Karpas-422 (cell line): ENCODE measurements around the gene OR51G2. TPM values are rescaled to one million over a fixed set of nuclear protein-coding genes. Genes with fewer than 3 reads are reported as not detected.

Experiments used
- total RNA-seq: library from RNA; depleted of rRNA; stranded (reverse); fragments of >200 nt; shearing (Covaris generic); gene quantifications from 2 replicates; pipeline ENCODE4 v1.2.3, GENCODE V29; 2014; ENCODE audit warnings: low replicate concordance; rRNA removed

Gene OR51G2
- total RNA-seq, 1 experiment from 2014 or later: not detected

Other genes with a start within 250 kb of the OR51G2 start
- gene OR51E2, start 221.5 kb downstream of the OR51G2 start, total RNA-seq: not detected in 2 replicates
- gene MMP26, start 214.6 kb downstream of the OR51G2 start, total RNA-seq: not detected in 2 replicates
- not detected in 2 replicates for gene OR51F1, start 149.4 kb downstream of the OR51G2 start, total RNA-seq
- gene OR52R1, start 115.0 kb downstream of the OR51G2 start, total RNA-seq: not detected in 2 replicates
- gene OR51F2, start 98.0 kb downstream of the OR51G2 start, total RNA-seq: not detected in 2 replicates
- not detected in 2 replicates for gene OR51S1, start 70.1 kb downstream of the OR51G2 start, total RNA-seq
- gene OR51T1, start 37.5 kb downstream of the OR51G2 start, total RNA-seq: not detected in 2 replicates
- not detected in 2 replicates for gene OR51A7, start 15.6 kb downstream of the OR51G2 start, total RNA-seq
- not detected in 2 replicates for gene OR51G1, start 5.0 kb upstream of the OR51G2 start, total RNA-seq
- not detected in 2 replicates for gene OR51A4, start 28.3 kb upstream of the OR51G2 start, total RNA-seq
- not detected in 2 replicates for gene OR51A2, start 36.4 kb upstream of the OR51G2 start, total RNA-seq
- not detected in 2 replicates for gene OR51L1, start 75.5 kb upstream of the OR51G2 start, total RNA-seq
- gene OR52J3, start 127.2 kb upstream of the OR51G2 start, total RNA-seq: not detected in 2 replicates
- gene OR52E2, start 140.3 kb upstream of the OR51G2 start, total RNA-seq: not detected in 2 replicates
- not detected in 2 replicates for gene OR52E1, start 150.2 kb upstream of the OR51G2 start, total RNA-seq
- gene OR52A5, start 219.0 kb upstream of the OR51G2 start, total RNA-seq: not detected in 2 replicates
- gene OR52A1, start 235.4 kb upstream of the OR51G2 start, total RNA-seq: not detected in 2 replicates